Measurements from ENCODE around the gene ODAM.
"Not testable (repeated sequence)": the region's sequence is repeated elsewhere in the genome, so short reads cannot be mapped to it uniquely, and the experiment has no call there.

The ODAM gene

DNA sequence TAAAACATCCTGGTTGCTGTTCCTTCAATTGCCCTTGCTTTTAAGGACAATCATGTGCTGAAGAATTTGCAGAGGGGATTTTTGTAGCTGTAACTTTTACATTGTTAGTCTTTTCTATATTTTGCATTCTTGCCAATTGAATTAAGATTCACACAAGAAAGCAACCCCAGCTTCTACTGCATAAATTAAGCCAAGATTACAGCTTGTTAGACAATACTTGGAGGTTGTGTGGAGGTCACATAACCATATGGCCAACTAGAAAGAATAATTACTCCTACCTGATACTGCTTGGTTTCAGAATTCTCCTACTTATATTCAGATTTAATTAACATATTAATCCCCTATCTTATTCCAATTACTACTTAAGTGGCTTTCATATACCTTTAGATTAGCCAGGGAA is 26.3 kb downstream of the ODAM start:
- DNase-seq (ENCODE audit: low read depth): not testable (repeated sequence)

DNA sequence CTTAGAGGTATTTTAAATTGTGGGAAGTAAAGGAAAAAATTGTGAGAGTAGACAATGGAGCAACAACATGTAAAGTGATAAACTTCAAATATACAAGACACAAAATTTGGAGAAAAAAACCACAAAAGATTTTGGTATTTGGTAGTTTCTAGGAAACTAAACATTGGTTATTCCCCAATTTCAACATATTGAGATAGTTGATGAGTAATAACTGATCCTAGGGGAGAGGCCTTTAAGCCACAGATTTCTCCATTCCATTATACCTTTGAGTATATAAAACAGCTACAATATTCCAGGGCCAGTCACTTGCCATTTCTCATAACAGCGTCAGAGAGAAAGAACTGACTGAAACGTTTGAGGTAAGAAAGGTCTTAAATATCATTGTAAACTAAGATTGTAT is 30.3 kb downstream of the ODAM start, which contains the start of gene FDCSP:
FDCSP (plus strand) TSS at position 301 of the 400 bp plus-strand sequence. CDS start 5,071 bp downstream, outside the sequence.
- no peak for DNase-seq (ENCODE audit: low read depth)

DNA sequence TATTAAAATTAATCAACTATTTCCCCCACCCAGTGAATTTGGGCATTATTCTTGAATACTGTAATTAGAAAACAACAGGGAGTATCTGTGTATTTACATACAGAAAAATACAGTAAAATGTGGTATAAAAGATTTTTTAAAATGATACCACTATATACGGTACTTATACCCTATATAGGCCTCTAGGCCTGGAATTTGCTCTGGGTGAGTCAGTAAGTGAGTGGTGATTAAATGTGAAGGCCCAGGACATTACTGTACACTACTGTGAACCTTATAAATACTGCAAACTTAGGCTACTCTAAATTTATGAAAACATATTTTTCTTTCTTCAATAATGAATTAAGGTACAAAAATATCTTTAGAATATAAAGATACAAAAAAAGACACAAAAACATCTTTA is 40.6 kb downstream of the ODAM start:
- no peak for DNase-seq (ENCODE audit: low read depth)

DNA sequence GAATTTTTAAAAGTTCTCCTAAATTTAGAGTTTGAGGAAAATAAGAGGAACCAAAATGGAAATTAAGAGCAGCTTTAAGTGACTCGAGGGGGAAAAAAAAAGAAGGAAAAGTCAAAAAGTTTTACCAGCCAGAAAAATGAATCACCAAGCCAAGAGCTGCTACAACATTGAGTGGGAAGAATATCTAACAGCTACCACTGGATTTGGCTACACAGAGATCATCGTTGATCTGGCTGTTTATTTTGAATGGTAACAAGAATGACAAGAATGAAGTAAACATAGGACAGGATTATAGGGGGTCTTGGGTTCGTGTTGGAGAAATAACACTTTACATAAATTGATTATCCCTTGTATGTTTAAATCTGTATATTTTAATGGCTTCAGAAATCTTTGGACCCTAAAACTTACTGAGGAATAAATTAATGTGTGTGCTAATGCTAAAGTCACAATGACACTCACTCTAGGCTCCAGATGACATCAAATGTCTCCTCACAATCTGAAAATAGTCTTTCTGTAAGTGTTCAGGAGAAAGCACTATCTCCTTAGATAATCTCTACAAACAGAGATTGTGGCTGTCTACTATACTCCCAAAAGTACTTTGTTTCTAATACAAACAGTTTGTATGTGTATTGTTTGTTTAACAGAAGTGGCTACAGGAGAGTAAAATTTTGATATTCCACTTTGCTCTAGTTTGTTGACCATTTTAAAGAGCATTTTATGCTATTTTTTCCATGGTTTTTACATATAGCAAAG is 43.8 kb downstream of the ODAM start:
- no peak for DNase-seq (ENCODE audit: low read depth)

DNA sequence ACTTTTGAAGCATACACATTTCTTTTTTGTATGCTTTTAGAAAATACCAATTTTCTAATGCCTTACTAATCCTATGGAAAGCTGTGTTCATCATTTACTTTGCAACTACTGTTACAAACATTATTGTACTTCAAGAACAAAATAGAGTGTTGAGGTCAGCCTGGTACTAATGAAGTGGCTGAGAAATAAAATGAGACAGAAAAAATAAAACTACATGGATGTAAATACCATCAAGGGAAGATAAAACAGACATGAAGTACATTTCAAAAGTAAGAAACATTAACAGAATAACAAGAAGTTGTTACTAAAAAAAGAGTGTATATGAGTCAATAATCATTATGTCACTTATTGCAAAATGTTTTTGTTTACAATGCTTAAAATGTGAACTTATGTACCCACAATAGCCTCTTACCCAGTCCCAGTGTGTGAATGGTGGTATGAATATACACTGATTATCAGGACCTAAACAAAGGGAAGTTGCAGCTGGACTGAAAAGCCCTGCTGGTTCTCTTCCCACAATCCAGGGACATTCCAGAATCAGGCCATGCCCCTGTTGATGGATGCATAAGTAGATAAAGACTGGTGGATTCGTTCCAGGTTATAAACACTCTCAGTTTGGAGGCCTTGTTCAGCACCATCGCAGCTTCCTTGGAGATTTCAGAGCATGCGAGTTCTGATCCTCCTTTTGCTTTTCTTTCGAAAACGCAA is 44.5 kb downstream of the ODAM start:
- DNase-seq (ENCODE audit: low read depth): no peak

DNA sequence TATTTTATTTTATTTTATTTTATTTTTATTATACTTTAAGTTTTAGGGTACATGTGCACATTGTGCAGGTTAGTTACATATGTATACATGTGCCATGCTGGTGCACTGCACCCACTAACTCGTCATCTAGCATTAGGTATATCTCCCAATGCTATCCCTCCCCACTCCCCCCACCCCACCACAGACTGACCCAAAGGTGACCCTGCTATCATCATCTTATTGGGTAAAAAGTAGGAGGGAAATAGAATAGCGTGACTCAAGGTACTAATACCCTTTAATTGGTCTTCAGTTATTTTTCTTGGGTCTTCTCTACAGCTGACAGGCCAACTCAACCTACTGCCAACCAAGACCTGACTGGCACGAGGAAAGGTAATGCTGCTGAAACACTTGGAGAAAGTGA is 46.8 kb downstream of the ODAM start, which contains the start of gene CSN3:
CSN3 (plus strand) TSS at position 301 of the 400 bp plus-strand sequence. CDS start 2,223 bp downstream, outside the sequence.
- DNase-seq (ENCODE audit: low read depth): not testable (repeated sequence)

DNA sequence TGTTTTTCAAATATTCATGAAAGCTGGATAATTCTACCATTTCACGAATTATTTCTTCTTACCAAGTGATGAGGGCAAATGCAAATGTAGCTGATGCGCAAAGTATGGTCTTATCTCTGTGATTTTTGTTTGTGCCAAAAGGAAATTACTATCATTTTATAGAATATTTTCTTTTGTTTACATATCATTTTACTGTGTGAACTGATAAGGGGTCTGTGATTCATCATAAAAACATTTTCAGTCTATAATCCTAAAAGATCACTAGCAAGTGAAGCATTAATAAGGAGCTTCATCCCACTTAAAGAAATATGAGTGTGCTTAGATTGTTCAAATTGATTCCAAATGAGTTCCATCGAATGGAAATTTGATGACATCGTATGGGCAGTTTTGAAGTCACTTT is 47.6 kb downstream of the ODAM start:
- DNase-seq (ENCODE audit: low read depth): no peak

DNA sequence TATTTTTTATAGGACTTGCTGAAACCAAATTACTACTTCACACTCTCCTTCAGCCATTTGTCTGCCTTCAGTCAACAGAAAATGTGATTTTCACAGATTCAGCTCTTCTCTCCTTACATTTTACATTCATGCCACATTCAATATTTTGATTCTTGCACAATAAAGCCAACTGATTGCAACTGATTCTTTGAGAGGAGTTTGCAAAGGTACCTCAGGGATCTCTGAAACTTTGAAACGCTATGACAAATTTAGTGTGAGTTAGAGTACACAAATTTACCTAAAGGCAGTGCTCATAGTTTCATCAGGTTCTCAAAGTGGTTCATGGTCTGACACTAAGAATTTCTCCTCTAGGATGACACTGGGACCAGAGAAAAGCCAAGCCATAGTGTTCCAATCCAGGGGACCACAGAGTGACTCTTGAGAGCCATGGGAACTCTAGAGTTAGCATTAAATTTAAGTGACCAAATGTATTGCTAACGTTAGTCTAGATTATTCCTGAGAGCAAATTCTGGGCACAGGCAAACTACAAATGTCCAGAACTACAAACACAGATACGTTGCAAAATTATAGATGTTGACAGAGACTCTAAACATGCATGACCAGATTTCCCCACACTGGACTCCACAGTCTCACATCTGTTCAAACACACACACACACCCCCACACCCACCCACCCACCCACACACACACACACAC is 55.9 kb downstream of the ODAM start:
- DNase-seq (ENCODE audit: low read depth): no peak

DNA sequence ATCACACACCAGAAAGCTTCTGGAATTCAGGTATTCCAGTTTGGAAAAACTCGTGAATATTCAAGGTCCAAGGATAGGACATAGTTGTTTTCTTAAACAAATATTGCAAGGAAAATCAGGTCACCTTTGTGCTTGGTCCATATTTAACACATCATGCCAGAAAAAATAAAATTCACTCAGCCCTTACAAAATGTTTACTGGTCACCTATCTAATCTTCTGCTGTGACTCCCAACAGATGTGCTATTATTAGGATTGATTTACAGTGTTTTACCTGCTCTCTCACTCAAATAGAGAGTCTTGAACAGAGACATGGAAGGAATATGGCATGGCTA is 56.4 kb downstream of the ODAM start:
- no peak for DNase-seq (ENCODE audit: low read depth)

Data from activated T-cell treated with anti-CD3 and anti-CD28 coated beads for 24 hours (primary cell).